GM12872 (cell line): Measurements from ENCODE around the gene SZRD1.

Experiments used
- TF ChIP-seq, protein P1 (sequence below): IDR thresholded peaks from 3 replicates; pipeline ENCODE4 v1.5.1; 2011; ENCODE audit warnings: low read depth, mild to moderate bottlenecking, low read length, moderate library complexity; ENCODE audit not compliant: insufficient read depth

SZRD1 gene

DNA sequence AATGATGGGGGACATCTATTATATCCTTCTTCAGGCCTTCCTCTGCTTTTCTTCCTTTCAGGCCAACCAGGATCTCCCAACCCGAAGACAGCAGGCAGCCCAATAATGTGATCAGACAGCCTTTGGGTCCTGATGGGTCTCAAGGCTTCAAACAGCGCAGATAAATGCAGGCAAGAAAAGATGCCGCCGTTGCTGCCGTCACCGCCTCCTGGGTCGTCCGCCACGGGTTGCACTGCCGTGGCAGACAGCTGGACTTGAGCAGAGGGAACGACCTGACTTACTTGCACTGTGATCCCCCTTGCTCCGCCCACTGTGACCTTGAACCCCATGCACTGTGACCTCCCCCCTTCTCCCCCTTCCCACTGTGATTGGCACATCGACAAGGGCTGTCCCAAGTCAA, 27.9 kb downstream of the SZRD1 start:
- TF ChIP-seq, protein P1, sequence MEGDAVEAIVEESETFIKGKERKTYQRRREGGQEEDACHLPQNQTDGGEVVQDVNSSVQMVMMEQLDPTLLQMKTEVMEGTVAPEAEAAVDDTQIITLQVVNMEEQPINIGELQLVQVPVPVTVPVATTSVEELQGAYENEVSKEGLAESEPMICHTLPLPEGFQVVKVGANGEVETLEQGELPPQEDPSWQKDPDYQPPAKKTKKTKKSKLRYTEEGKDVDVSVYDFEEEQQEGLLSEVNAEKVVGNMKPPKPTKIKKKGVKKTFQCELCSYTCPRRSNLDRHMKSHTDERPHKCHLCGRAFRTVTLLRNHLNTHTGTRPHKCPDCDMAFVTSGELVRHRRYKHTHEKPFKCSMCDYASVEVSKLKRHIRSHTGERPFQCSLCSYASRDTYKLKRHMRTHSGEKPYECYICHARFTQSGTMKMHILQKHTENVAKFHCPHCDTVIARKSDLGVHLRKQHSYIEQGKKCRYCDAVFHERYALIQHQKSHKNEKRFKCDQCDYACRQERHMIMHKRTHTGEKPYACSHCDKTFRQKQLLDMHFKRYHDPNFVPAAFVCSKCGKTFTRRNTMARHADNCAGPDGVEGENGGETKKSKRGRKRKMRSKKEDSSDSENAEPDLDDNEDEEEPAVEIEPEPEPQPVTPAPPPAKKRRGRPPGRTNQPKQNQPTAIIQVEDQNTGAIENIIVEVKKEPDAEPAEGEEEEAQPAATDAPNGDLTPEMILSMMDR = no peak

DNA sequence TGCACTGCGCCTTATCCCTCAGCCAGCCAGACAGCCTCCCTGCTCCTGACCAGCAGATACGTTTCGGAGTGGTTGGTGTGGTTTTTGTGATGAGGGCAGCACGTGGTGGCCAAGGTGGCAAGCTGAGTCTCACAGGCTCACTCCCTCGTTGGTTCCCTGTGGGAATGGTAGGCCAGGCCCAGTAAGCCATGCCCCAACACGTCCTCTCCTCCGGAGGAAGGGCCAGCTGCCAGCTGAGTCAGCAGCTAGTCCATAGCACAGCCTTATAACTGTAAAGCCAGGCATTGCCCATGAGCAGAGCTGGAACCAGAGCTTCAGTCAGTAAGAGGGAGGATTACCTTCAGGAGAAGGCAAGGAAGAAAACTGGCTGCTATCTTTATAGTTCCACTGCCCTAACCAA, 29.5 kb downstream of the SZRD1 start:
- TF ChIP-seq, protein P1 = no peak

DNA sequence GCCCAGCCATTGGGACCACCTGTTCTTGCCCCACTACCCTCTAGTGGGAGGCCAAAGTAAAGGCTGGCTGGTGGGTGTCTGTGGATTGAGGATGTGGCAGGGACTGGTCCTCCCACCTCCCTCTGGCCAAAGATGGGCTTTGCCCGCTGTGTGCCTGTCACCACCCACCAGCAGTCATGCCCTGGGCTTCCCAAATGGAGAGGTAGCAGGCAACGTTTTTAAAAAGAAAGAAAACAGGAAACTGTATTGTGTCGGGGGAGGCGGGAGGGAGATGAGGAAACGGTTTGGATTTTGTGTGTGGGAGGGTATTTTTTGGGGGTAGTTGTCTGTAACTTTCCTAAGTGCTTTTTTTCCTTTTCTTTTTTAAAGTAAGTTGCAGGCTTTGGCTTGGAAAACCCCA, 30.1 kb downstream of the SZRD1 start:
- TF ChIP-seq, protein P1 = no peak

DNA sequence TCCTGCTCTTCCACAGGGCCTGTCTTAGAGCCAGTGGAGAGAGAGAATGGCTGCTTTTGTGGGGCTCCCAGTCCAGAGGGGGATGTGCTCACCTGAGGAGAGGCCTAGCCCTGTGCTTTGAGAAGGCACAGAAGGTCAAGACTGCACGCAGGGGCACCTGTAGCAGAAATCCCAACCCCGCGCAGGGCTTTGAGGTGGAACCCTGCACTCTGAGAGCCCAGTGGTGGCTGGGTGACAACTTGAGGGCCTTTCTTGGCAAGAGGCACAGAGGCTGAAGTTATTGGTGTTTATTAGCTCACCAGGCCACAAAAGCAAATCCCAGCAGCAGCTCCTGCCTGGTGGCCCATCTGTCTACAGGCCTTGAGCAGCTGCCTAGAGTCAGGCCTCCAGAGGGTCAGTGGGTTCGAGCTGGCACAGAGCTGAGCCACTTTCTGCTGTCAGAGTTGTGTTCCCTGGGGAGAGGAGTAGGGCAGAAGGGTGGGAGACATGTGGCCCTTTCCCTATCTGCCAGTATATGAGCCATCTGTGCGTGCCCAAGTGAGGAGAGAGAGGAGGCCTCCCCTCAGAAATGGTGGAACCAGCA, 31.4 kb downstream of the SZRD1 start:
- TF ChIP-seq, protein P1 = no peak

DNA sequence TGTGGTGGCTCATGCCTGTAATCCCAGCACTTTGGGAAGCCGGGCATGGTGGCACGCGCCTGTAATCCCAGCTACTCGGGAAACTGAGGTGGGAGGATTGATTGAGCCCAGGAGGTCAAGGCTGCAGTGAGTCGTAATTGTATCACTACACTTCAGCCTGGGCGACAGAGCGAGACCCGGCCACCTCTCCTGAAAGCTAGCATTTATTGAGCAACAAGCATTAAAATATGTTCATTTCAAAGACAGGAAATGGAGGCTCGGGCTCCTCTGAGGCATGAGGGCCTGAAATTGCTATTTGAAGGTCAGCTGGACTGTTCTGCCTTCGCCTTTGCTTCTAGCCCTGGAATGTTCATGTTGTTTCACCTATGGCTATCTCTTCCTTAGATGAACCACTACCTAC, 35.7 kb downstream of the SZRD1 start:
- TF ChIP-seq, protein P1 = no peak

DNA sequence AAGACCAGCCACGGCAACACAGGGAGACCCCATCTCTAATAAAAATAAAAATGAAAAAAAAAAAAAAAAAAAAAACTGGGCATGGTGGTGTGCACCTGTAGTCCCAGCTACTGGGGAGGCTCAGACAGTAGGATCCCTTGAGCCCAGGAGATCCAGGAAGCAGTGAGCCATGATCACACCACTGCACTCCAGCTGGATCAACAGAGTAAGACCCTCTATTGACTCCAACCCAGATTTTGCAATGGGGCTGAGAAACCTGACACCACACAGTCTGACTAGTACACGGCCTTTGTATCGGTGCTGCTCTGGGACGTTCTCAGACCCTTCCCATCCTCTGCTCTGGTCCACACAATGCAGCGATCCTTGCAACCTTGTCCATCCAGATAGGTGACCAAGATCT, 38.4 kb downstream of the SZRD1 start:
- TF ChIP-seq, protein P1 = no peak

DNA sequence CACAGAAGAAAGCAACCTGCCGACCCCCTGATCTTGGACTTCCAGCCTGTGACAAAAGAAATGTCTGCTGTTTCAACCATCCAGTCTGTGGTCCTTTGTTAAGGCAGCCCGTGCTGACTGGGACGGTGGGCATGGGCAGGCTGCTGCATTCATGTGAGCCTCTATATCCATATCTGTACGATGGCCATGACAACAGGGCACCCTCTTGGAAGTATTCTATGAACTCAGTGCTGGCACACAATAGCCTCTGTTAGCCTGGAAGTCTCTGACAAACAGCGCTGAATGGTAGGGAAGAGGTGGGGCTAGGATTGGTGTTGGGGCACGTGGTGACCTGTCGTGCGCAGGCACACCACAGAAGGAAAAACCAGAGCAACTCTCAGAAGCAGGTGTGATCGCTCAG, 39.8 kb downstream of the SZRD1 start:
- TF ChIP-seq, protein P1 = no peak

DNA sequence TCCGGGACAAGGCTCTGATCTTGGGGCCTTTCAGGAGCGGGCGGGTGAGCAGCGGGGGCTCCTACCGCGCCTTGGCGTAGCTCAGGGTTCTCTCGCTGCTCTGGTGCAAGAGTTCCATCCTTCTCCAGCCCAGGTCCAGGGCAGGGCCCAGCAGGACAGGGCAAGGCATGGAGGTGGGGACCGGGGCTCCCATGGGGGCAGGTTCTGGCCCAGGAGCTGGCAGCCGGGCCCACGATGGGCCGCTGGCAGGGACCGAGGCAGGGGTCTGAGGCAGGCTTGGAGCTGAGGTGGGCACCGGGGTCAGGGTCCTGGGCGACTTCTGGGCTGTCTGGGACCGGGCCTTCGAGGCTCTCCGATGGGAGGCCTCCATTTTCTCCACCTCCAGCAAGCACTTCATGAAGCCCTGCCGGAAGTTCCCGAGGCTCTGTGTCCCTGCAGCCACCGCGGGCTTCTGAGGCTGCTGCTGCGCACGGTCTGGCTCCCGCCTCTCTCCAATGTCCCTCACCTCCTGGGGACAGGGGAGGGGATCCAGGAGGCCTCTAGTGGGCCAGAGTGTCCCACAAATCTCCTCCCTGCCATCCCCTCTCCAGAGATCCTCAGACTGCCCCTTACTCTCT, 42.6 kb downstream of the SZRD1 start:
- TF ChIP-seq, protein P1 = no peak
